Measurements from ENCODE around the gene ABCC10. TPM values are rescaled to one million over a fixed set of nuclear protein-coding genes. Genes with fewer than 3 reads are reported as not detected.
"Not testable (repeated sequence)": the region's sequence is repeated elsewhere in the genome, so short reads cannot be mapped to it uniquely, and the experiment has no call there.

ABCC10 gene
- total RNA-seq, 6 experiments from 2014 or later, result 5.8 to 10.7 (median 7.5) TPM

DNA sequence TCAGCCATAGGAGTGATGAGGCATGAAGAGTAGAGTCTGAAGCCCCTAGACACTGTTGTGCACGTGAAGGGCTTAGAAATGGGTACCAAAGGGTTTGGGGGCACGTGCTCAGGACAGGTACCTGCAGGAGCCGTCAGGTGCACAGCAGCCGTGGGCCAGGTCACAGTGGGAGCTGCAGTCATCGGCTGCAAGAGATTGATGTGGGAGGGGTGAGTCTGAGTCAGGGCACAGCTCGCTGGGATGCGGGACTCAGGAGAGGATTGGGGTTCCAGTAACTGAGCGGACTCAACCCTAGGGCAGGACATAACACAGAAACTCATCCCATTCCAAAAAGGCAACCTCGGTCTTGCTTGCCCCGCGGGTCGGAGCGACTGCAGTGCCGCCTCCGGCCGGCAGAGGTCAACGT lies 27.0 kb downstream of the ABCC10 start:
- peak; percentile 94 to 97 (median 94) for TF ChIP-seq CTCF (IDR thresholded peaks at IDR 0.05)
- no peak for TF ChIP-seq POLR2A (IDR thresholded peaks at IDR 0.05)
- Histone ChIP-seq H3K9me3 (no peaks in the 10 kb centered on the region), H3K4me3 (peak overlapping the region; percentile 33 to 44 (median 39)), H3K27ac (no peak overlapping the region), H3K4me1 (peaks cover 0 to 13% (median 0%) of the 10 kb centered on the region in 4 donors), H3K27me3 (peaks cover 0 to 4% of the 10 kb centered on the region in 2 donors), H3K36me3 (peaks cover 0 to 14% (median 3%) of the 10 kb centered on the region in 4 donors)
- ATAC-seq (peak in 3 of 4 donors; percentile 35 to 98 (median 96)), DNase-seq (no peak)
- WGBS (ENCODE audit: insufficient coverage, low coverage, low lambda C conversion rate, missing lambda C conversion rate), result 0% methylated on average over 1 of the region's 17 CpGs
- intact Hi-C loops (cut with DNase I), result loop anchor here (5.0 kb wide), 1 partner anchor 53 kb away; no protein-coding TSS in a partner anchor

- no peak overlapping the region for H3K27ac ChIP-seq
- TF ChIP-seq CTCF (IDR thresholded peaks at IDR 0.05), result no peak
- no peak for TF ChIP-seq POLR2A (IDR thresholded peaks at IDR 0.05)
- peaks cover 0 to 4% of the 10 kb centered on the region in 2 donors for H3K27me3 ChIP-seq
Observed at GRCh38 chr6:43454696-43455530, 27.6 kb downstream of the ABCC10 start.

DNA sequence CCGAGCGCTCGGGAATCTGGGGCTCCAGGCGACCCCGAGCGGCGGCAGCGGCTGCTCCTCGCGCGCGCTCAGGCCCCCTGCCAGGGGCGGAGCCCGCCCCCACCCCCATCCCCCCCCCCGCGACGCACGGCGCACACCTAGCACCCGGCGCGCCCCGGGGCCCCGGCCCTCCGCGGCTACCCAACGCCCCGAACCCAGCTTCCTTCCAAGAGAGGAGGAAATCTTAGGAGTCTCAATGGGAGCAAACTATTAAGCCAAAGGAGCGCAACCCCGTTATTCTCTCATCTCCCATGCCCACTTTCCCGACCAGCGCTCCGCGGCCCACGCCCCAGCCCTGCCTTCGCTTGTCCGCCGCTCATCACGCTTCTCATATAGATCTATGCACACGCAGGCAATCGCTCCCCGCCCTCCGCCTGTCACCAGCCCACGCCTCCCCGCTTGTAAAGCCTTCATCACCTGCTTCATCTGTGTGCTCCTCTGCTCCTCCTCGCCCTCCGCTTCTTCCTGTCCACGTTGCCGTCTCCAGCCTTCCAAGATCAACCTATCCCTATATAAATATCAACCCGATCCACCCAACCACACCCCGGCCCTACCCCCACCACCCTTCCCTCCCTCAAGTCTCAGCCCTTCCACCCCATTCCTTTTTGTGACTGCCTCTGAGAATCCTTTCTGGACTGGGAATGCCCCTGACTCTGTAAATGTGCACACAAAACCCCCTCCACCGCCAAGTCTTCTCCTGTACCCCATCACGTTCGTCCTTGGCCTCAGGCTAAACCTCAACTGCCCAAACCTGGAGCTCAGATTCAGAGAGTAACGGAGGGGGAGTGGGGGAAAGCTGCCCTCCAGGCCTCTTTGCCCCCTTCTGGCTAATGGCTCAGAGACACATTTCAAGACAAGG lies 28.4 kb downstream of the ABCC10 start, which contains the start of gene DLK2:
TSS of gene DLK2 (minus strand) at position 18 of the 898 bp plus-strand sequence. CDS start 723 bp downstream, outside the sequence.
- H3K4me3 ChIP-seq, result peak within 1 kb of the TSS; percentile 33 to 44 (median 39)
- intact Hi-C loops (cut with DNase I), result no loop called here
- peaks cover 0 to 13% (median 0%) of the 10 kb centered on the region in 4 donors for H3K4me1 ChIP-seq
- peaks cover 0 to 4% of the 10 kb centered on the region in 2 donors for H3K27me3 ChIP-seq
- DNase-seq (no peak), ATAC-seq (peak in 2 of 4 donors; percentile 4)
- no peaks in the 10 kb centered on the region for H3K9me3 ChIP-seq
- WGBS (ENCODE audit: insufficient coverage, low coverage, low lambda C conversion rate, missing lambda C conversion rate), result 4% methylated on average over 27 of the region's 55 CpGs
- H3K27ac ChIP-seq, result no peak within 1 kb of the TSS
- TF ChIP-seq CTCF (IDR thresholded peaks at IDR 0.05) (no peak), POLR2A (IDR thresholded peaks at IDR 0.05) (no peak)
- no peaks in the 10 kb centered on the region for H3K36me3 ChIP-seq

More at GRCh38 chr6:43454696-43455530, 27.6 kb downstream of the ABCC10 start:
- Histone ChIP-seq H3K36me3 (peaks cover 0 to 8% (median 1%) of the 10 kb centered on the region in 4 donors), H3K4me3 (peak overlapping the region; percentile 33 to 44 (median 39)), H3K4me1 (peaks cover 0 to 13% (median 0%) of the 10 kb centered on the region in 4 donors), H3K9me3 (no peaks in the 10 kb centered on the region)
- DNase-seq, result peak; percentile 88 to 91 (median 89)
- intact Hi-C loops (cut with DNase I), result loop anchor here (5.0 kb wide), 1 partner anchor 52 kb away; no protein-coding TSS in a partner anchor
- WGBS (ENCODE audit: insufficient coverage, low coverage, low lambda C conversion rate, missing lambda C conversion rate), result 2% methylated on average over 29 of the region's 97 CpGs
- ATAC-seq, result peak; percentile 48 to 97 (median 78)

GRCh38 chr6:43457643-43458042 lies 30.3 kb downstream of the ABCC10 start:
- ATAC-seq (no peak), DNase-seq (no peak)
- no peaks in the 10 kb centered on the region for H3K9me3 ChIP-seq
- H3K4me1 ChIP-seq, result peaks cover 0 to 13% (median 0%) of the 10 kb centered on the region in 4 donors
- H3K27ac ChIP-seq, result no peak overlapping the region
- no peaks in the 10 kb centered on the region for H3K36me3 ChIP-seq
- no peak overlapping the region for H3K4me3 ChIP-seq
- TF ChIP-seq CTCF (IDR thresholded peaks at IDR 0.05) (no peak), POLR2A (IDR thresholded peaks at IDR 0.05) (no peak)
- peaks cover 0 to 4% of the 10 kb centered on the region in 2 donors for H3K27me3 ChIP-seq
- intact Hi-C loops (cut with DNase I), result no loop called here
- 58% methylated on average over 9 of the region's 9 CpGs for WGBS (ENCODE audit: insufficient coverage, low coverage, low lambda C conversion rate, missing lambda C conversion rate)

GRCh38 chr6:43458154-43458553 lies 30.8 kb downstream of the ABCC10 start:
- peaks cover 0 to 13% (median 0%) of the 10 kb centered on the region in 4 donors for H3K4me1 ChIP-seq
- H3K27ac ChIP-seq; ATAC-seq; H3K4me3 ChIP-seq; H3K9me3 ChIP-seq; H3K27me3 ChIP-seq; H3K36me3 ChIP-seq; DNase-seq; intact Hi-C loops (cut with DNase I): not testable (repeated sequence)
- 79% methylated on average over 13 of the region's 15 CpGs for WGBS (ENCODE audit: insufficient coverage, low coverage, low lambda C conversion rate, missing lambda C conversion rate)
